Gastroesophageal sphincter (tissue), 3 donors: ENCODE results near the gene CIITA.

Experiments
- EP300 ChIP-seq: sonication (generic); formaldehyde crosslinking; IDR thresholded peaks from one replicate; pipeline ENCODE4 v1.6.1; 2017; ENCODE audit warnings: antibody characterized with exemption, mild to moderate bottlenecking
- POLR2A ChIP-seq, 2 donors: fragments of 450-650 bp; IDR thresholded peaks; one replicate each; pipeline ENCODE4 v1.6.1; 2017; ENCODE audit warnings: antibody characterized with exemption in 2 of 2, mild to moderate bottlenecking in 2 of 2, moderate library complexity in 1 of 2
- TF ChIP-seq, protein P1 (sequence below), 4 experiments: fragments of 200-600 bp in 2 of 4; fragments of 450-650 bp in 2 of 4; sonication (generic) in 1 of 4; IDR thresholded peaks; one replicate each; pipeline ENCODE4 v1.5.1; 2017 to 2019; ENCODE audit warnings: antibody characterized with exemption in 4 of 4, mild to moderate bottlenecking in 2 of 4, moderate library complexity in 2 of 4

DNA sequence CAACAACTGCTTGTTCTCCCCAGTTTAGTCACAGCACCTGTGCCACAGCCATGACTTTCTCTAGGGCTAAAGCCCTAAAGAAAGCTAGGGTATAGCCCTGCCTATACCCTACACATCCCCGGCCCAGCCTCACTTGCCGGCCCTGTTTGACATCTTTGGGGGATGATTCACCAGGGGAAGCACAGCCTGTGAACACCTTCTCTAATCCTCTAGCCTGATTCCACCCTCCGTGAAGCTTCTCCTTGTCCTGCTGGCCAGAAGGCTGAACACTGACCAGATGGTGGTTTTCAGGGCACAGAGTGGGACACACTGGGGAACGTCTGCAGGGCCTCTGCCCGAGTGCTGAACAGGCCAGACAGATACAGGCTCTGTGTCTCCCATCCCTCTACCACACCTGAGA, 73.4 kb downstream of the CIITA start:
- TF ChIP-seq, protein P1, sequence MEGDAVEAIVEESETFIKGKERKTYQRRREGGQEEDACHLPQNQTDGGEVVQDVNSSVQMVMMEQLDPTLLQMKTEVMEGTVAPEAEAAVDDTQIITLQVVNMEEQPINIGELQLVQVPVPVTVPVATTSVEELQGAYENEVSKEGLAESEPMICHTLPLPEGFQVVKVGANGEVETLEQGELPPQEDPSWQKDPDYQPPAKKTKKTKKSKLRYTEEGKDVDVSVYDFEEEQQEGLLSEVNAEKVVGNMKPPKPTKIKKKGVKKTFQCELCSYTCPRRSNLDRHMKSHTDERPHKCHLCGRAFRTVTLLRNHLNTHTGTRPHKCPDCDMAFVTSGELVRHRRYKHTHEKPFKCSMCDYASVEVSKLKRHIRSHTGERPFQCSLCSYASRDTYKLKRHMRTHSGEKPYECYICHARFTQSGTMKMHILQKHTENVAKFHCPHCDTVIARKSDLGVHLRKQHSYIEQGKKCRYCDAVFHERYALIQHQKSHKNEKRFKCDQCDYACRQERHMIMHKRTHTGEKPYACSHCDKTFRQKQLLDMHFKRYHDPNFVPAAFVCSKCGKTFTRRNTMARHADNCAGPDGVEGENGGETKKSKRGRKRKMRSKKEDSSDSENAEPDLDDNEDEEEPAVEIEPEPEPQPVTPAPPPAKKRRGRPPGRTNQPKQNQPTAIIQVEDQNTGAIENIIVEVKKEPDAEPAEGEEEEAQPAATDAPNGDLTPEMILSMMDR (IDR thresholded peaks at IDR 0.05) = no peak
- TF ChIP-seq POLR2A (IDR thresholded peaks at IDR 0.05) (no peak), EP300 (no peak)
